Mesothelial cell of epicardium (in vitro differentiated cells): ENCODE results near the gene CLDN15. TPM values are rescaled to one million over a fixed set of nuclear protein-coding genes. Genes with fewer than 3 reads are reported as not detected.
A peak's percentile ranks its signal among the peaks of the same experiment; 100 is the strongest.

Experiments used
- DNase-seq, 2 experiments: peaks; one replicate each; pipeline ENCODE4 v3.0.0; 2021; ENCODE audit warnings: low spot score in 2 of 2; ENCODE audit not compliant: unreplicated experiment in 2 of 2
- H3K27ac Mint-ChIP-seq: 2 replicates; pipeline ENCODE4 v1.8.0; 2021; ENCODE audit warnings: mixed read lengths
- H3K27me3 Mint-ChIP-seq: 2 replicates; pipeline ENCODE4 v1.8.0; 2021; ENCODE audit warnings: low read depth, mixed read lengths
- H3K36me3 Mint-ChIP-seq: 2 replicates; pipeline ENCODE4 v1.8.0; 2021; ENCODE audit warnings: mixed read lengths
- H3K4me1 Mint-ChIP-seq: 2 replicates; pipeline ENCODE4 v1.8.0; 2021; ENCODE audit warnings: mixed read lengths
- H3K4me3 Mint-ChIP-seq: 2 replicates; pipeline ENCODE4 v1.8.0; 2021; ENCODE audit warnings: mild to moderate bottlenecking, moderate library complexity, mixed read lengths
- H3K9me3 Mint-ChIP-seq: 2 replicates; pipeline ENCODE4 v1.8.0; 2021; ENCODE audit warnings: mixed read lengths
- CTCF ChIP-seq: fragments of 200-600 bp; sonication (generic); IDR thresholded peaks from one replicate; pipeline ENCODE4 v1.5.0; 2021; ENCODE audit warnings: antibody characterized with exemption; ENCODE audit not compliant: unreplicated experiment
- total RNA-seq: library from RNA; stranded (reverse); gene quantifications from 3 replicates; pipeline ENCODE4 v1.2.1, GENCODE V29; 2021

Gene CLDN15
- total RNA-seq, 1 donor from 2014 or later: 19.5 TPM

GRCh38 chr7:101240226-101241014, 2.8 kb upstream of the CLDN15 start:
- H3K27me3 Mint-ChIP-seq: no peaks in the 10 kb centered on the region
- no peak overlapping the region for H3K4me3 Mint-ChIP-seq
- TF ChIP-seq CTCF: no peak
- H3K27ac Mint-ChIP-seq: peak overlapping the region; percentile 98
- no peak for DNase-seq
- peaks cover 4% of the 10 kb centered on the region for H3K36me3 Mint-ChIP-seq
- H3K4me1 Mint-ChIP-seq: peaks cover 30% of the 10 kb centered on the region
- H3K9me3 Mint-ChIP-seq: no peaks in the 10 kb centered on the region

- Mint-ChIP-seq H3K4me3 (no peak overlapping the region), H3K4me1 (peaks cover 27% of the 10 kb centered on the region), H3K9me3 (no peaks in the 10 kb centered on the region), H3K27me3 (no peaks in the 10 kb centered on the region), H3K36me3 (peaks cover 2% of the 10 kb centered on the region), H3K27ac (peak overlapping the region; percentile 98)
- no peak for DNase-seq
- no peak for TF ChIP-seq CTCF
Measured at GRCh38 chr7:101239951-101240220, 2.3 kb upstream of the CLDN15 start.

GRCh38 chr7:101239191-101239950, 1.8 kb upstream of the CLDN15 start:
- Mint-ChIP-seq H3K27ac (peak overlapping the region; percentile 98), H3K36me3 (peaks cover 2% of the 10 kb centered on the region), H3K9me3 (no peaks in the 10 kb centered on the region), H3K4me1 (peaks cover 27% of the 10 kb centered on the region), H3K27me3 (no peaks in the 10 kb centered on the region), H3K4me3 (no peak overlapping the region)
- no peak for TF ChIP-seq CTCF
- no peak for DNase-seq

DNA sequence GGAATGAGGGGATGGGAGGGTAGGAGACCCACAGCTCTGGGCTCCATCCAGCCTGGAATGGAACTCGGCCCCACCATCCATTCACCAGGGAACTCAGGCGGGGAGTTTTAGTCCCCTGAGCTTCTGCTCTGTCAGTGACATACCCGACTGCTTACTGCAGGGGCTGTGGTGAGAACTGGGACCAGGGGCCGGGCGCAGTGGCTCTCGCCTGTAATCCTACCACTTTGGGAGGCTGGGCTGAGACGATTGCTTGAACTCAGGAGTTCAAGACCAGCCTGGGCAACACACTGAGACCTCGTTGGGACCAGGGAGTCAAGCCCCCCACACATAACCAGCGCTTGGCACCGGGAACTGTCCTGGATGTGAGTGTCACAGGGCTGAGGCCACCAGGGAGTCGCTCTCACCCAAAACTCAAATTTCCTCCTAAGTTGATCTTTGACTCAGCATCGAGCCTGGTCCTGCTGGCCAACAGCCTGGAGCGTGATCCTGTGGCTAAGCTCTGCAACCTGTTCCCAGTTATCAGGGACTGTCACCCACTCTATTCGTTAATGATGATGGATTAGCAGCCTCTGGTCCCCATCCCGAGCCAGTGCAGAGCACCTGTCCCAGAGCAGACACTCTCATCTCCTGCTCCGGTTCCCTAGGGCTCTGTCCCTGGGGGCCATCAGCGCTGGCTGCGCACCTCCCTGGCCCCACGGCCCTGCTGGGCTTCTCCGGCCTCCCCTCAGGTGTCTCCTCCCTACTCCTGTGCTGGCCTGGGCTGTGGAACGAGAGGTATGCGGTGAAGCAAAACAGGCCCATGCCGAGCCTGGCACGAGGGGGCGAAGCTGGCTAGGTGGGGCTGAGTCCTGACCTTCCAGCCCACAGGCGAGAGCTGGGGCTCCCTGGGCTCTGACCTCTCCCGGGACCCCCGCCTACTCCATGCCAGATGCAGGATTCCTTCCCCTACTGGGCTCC, 902 bp upstream of the CLDN15 start:
- TF ChIP-seq CTCF: no peak
- H3K9me3 Mint-ChIP-seq: no peaks in the 10 kb centered on the region
- H3K36me3 Mint-ChIP-seq: peaks cover 2% of the 10 kb centered on the region
- no peaks in the 10 kb centered on the region for H3K27me3 Mint-ChIP-seq
- no peak for DNase-seq
- H3K4me1 Mint-ChIP-seq: peaks cover 20% of the 10 kb centered on the region
- H3K4me3 Mint-ChIP-seq: peak overlapping the region; percentile 17
- H3K27ac Mint-ChIP-seq: peak overlapping the region; percentile 98

GRCh38 chr7:101236292-101236835, 1.2 kb downstream of the CLDN15 start:
- Mint-ChIP-seq H3K4me1 (peaks cover 32% of the 10 kb centered on the region), H3K27ac (no peak overlapping the region), H3K9me3 (no peaks in the 10 kb centered on the region), H3K4me3 (no peak overlapping the region), H3K36me3 (peaks cover 2% of the 10 kb centered on the region), H3K27me3 (no peaks in the 10 kb centered on the region)
- TF ChIP-seq CTCF: no peak
- no peak for DNase-seq
